ENCODE measurements around the gene VANGL1.

VANGL1 gene

GRCh38 chr1:115668579-115668978 lies 26.8 kb downstream of the VANGL1 start:
- DNase-seq (ENCODE audit: low read depth in 2 of 2, low spot score in 1 of 2): no peak

GRCh38 chr1:115669002-115669673 lies 27.4 kb downstream of the VANGL1 start:
- DNase-seq (ENCODE audit: low read depth in 2 of 2, low spot score in 1 of 2): no peak

GRCh38 chr1:115669886-115670285 lies 28.1 kb downstream of the VANGL1 start:
- DNase-seq (ENCODE audit: low read depth in 2 of 2, low spot score in 1 of 2): no peak

GRCh38 chr1:115670476-115671175 lies 28.9 kb downstream of the VANGL1 start:
- no peak for DNase-seq (ENCODE audit: low read depth in 2 of 2, low spot score in 1 of 2)

- no peak for DNase-seq (ENCODE audit: low read depth in 2 of 2, low spot score in 1 of 2)
Observed at GRCh38 chr1:115671176-115671934, 29.6 kb downstream of the VANGL1 start.

- DNase-seq (ENCODE audit: low read depth in 2 of 2, low spot score in 1 of 2): no peak
Observed at GRCh38 chr1:115672224-115673009, 30.6 kb downstream of the VANGL1 start.

- DNase-seq (ENCODE audit: low read depth in 2 of 2, low spot score in 1 of 2): no peak
Observed at GRCh38 chr1:115676498-115677181, 34.9 kb downstream of the VANGL1 start.

- no peak for DNase-seq (ENCODE audit: low read depth in 2 of 2, low spot score in 1 of 2)
Observed at GRCh38 chr1:115677182-115677555, 35.4 kb downstream of the VANGL1 start.

GRCh38 chr1:115677565-115677964 lies 35.8 kb downstream of the VANGL1 start:
- DNase-seq (ENCODE audit: low read depth in 2 of 2, low spot score in 1 of 2): no peak

- no peak for DNase-seq (ENCODE audit: low read depth in 2 of 2, low spot score in 1 of 2)
Observed at GRCh38 chr1:115678141-115678540, 36.4 kb downstream of the VANGL1 start.

- DNase-seq (ENCODE audit: low read depth in 2 of 2, low spot score in 1 of 2): no peak
Observed at GRCh38 chr1:115679141-115679611, 37.4 kb downstream of the VANGL1 start.

GRCh38 chr1:115680730-115681111 lies 39.0 kb downstream of the VANGL1 start:
- no peak for DNase-seq (ENCODE audit: low read depth in 2 of 2, low spot score in 1 of 2)

- no peak for DNase-seq (ENCODE audit: low read depth in 2 of 2, low spot score in 1 of 2)
Observed at GRCh38 chr1:115682792-115683191, 41.0 kb downstream of the VANGL1 start.

- DNase-seq (ENCODE audit: low read depth in 2 of 2, low spot score in 1 of 2): no peak
Observed at GRCh38 chr1:115685029-115685705, 43.4 kb downstream of the VANGL1 start.

GRCh38 chr1:115687744-115688143 lies 46.0 kb downstream of the VANGL1 start:
- DNase-seq (ENCODE audit: low read depth in 2 of 2, low spot score in 1 of 2): no peak

GRCh38 chr1:115690972-115691371 lies 49.2 kb downstream of the VANGL1 start:
- DNase-seq (ENCODE audit: low read depth in 2 of 2, low spot score in 1 of 2): no peak

GRCh38 chr1:115692224-115692623 lies 50.5 kb downstream of the VANGL1 start:
- DNase-seq (ENCODE audit: low read depth in 2 of 2, low spot score in 1 of 2): no peak

GRCh38 chr1:115694805-115695204 lies 53.0 kb downstream of the VANGL1 start:
- no peak for DNase-seq (ENCODE audit: low read depth in 2 of 2, low spot score in 1 of 2)

- no peak for DNase-seq (ENCODE audit: low read depth in 2 of 2, low spot score in 1 of 2)
Observed at GRCh38 chr1:115697619-115698018, 55.8 kb downstream of the VANGL1 start.

GRCh38 chr1:115701090-115701489 lies 59.3 kb downstream of the VANGL1 start:
- DNase-seq (ENCODE audit: low read depth in 2 of 2, low spot score in 1 of 2): no peak
